NOMO-1 treated with DMSO at 0.1 percent for 48 hours (cell line): ENCODE measurements around the gene CDC7.

Source experiments
- DNase-seq: peaks from one replicate; lab custom pipeline; 2025; ENCODE audit not compliant: unreplicated experiment; lab: John Stamatoyannopoulos, UW

Gene CDC7

GRCh38 chr1:91548376-91549040 is 47.9 kb downstream of the CDC7 start:
- DNase-seq, result no peak

- DNase-seq, result no peak
Observed at GRCh38 chr1:91549041-91549735, 48.5 kb downstream of the CDC7 start.

- DNase-seq, result no peak
Observed at GRCh38 chr1:91550961-91551360, 50.3 kb downstream of the CDC7 start.

- DNase-seq, result no peak
Observed at GRCh38 chr1:91552091-91552490, 51.4 kb downstream of the CDC7 start.

GRCh38 chr1:91552596-91552995 is 51.9 kb downstream of the CDC7 start:
- no peak for DNase-seq

GRCh38 chr1:91553177-91553591 is 52.5 kb downstream of the CDC7 start:
- no peak for DNase-seq

- DNase-seq, result no peak
Observed at GRCh38 chr1:91555074-91555730, 54.6 kb downstream of the CDC7 start.

- peak; percentile 18 for DNase-seq
Observed at GRCh38 chr1:91555821-91556531, 55.3 kb downstream of the CDC7 start.

- DNase-seq, result no peak
Observed at GRCh38 chr1:91556556-91556955, 55.9 kb downstream of the CDC7 start.

GRCh38 chr1:91557039-91557690 is 56.5 kb downstream of the CDC7 start:
- no peak for DNase-seq

GRCh38 chr1:91557826-91558225 is 57.2 kb downstream of the CDC7 start:
- DNase-seq, result no peak

GRCh38 chr1:91559046-91559750 is 58.5 kb downstream of the CDC7 start:
- no peak for DNase-seq

- no peak for DNase-seq
Observed at GRCh38 chr1:91559838-91560565, 59.4 kb downstream of the CDC7 start.

GRCh38 chr1:91564888-91565701 is 64.4 kb downstream of the CDC7 start:
- no peak for DNase-seq

- no peak for DNase-seq
Observed at GRCh38 chr1:91567583-91567982, 66.9 kb downstream of the CDC7 start.

- no peak for DNase-seq
Observed at GRCh38 chr1:91568261-91568660, 67.6 kb downstream of the CDC7 start.

- no peak for DNase-seq
Observed at GRCh38 chr1:91569411-91570119, 68.9 kb downstream of the CDC7 start.

GRCh38 chr1:91570120-91570448 is 69.4 kb downstream of the CDC7 start:
- DNase-seq, result no peak
